K562 (cell line): ENCODE measurements around the gene CD82. TPM values are rescaled to one million over a fixed set of nuclear protein-coding genes. Genes with fewer than 3 reads are reported as not detected.

Experiments
- ATAC-seq: fragments of 200-7000 bp; cut with Tn5 transposase; 3 replicates; pipeline ENCODE4 v1.9.1; 2020; ENCODE audit warnings: moderate library complexity
- BruUV-seq: library from RNA; stranded (reverse); fragments of 400-500 nt; replicated peaks from 2 replicates; lab custom pipeline; 2021; lab: Mats Ljungman, UMichigan
- CTCF ChIA-PET: fragments of 300-600 bp; formaldehyde crosslinking; extraction: SDS; loops from one replicate; lab custom pipeline; 2021; ENCODE audit warnings: low intra/inter-chr PET ratio; lab: Yijun Ruan, JAX
- POLR2A ChIA-PET: fragments of 300-600, 350-650 bp; sonication (Branson Sonifier 250); formaldehyde crosslinking; extraction: SDS; loops from one replicate; lab custom pipeline; 2021; ENCODE audit warnings: antibody characterized with exemption, inconsistent platforms; lab: Yijun Ruan, JAX
- DNase-seq, 4 experiments: peaks; one replicate each; pipeline versions ENCODE4 v3.0.0 to v3.0.0-alpha.2; 2011 to 2018; ENCODE audit warnings: low spot score in 3 of 4, mixed read lengths in 3 of 4; ENCODE audit errors: extremely low read depth in 1 of 4
- FAIRE-seq: peaks from 2 replicates; lab custom pipeline; 2011; peaks lifted over from hg19 to GRCh38; lab: Jason Lieb, UNC
- H2AFZ ChIP-seq: 2 replicates; pipeline ENCODE4 v1.6.0; 2011; ENCODE audit warnings: low read depth, low read length, control low read depth, inconsistent platforms
- H3K27ac ChIP-seq: fragments of 200-600 bp; 3 replicates; pipeline ENCODE4 v1.8.0; 2011; ENCODE audit warnings: low read depth, mild to moderate bottlenecking, control low read depth, inconsistent platforms, low read length, moderate library complexity, mixed read lengths; ENCODE audit errors: extremely low read depth
- H3K27me3 ChIP-seq, 2 experiments: fragments of 300-600 bp in 1 of 2; 2 replicates in 1 of 2; 3 replicates in 1 of 2; pipeline versions ENCODE4 v1.6.0 to v1.8.0; 2011; ENCODE audit warnings: inconsistent platforms in 2 of 2, low read length in 2 of 2, mild to moderate bottlenecking in 1 of 2, mixed read lengths in 1 of 2, moderate library complexity in 1 of 2; ENCODE audit not compliant: control insufficient read depth in 2 of 2, insufficient read depth in 2 of 2
- H3K36me3 ChIP-seq: fragments of 300-600 bp; 3 replicates; pipeline ENCODE4 v1.8.0; 2011; ENCODE audit warnings: mild to moderate bottlenecking, low read length, inconsistent platforms; ENCODE audit not compliant: control insufficient read depth, insufficient read depth
- H3K4me1 ChIP-seq, 2 experiments: fragments of 200-600 bp in 1 of 2; replicated peaks in 1 of 2; 2 replicates in 1 of 2; 3 replicates in 1 of 2; pipeline versions ENCODE4 v1.5.1 to v1.8.0; 2011; ENCODE audit warnings: inconsistent platforms in 2 of 2, low read length in 2 of 2, mild to moderate bottlenecking in 1 of 2, mixed read lengths in 1 of 2, moderate library complexity in 1 of 2; ENCODE audit not compliant: control insufficient read depth in 2 of 2, insufficient read depth in 2 of 2
- H3K4me2 ChIP-seq: 2 replicates; pipeline ENCODE4 v1.6.1; 2011; ENCODE audit warnings: low read length, control low read depth, inconsistent platforms, mixed read lengths; ENCODE audit not compliant: insufficient read depth
- H3K4me3 ChIP-seq: fragments of 200-600 bp; sonication (generic), shearing (Covaris generic); 2 replicates; pipeline ENCODE4 v1.5.1; 2016; ENCODE audit warnings: control low read depth, inconsistent platforms
- H3K79me2 ChIP-seq: fragments of 200-600 bp; 3 replicates; pipeline ENCODE4 v1.8.0; 2011; ENCODE audit warnings: low read length, inconsistent platforms; ENCODE audit not compliant: control insufficient read depth, insufficient read depth
- H3K9ac ChIP-seq, 2 experiments: 2 replicates each; pipeline versions ENCODE4 v1.6.0 to v1.6.1; 2011; ENCODE audit warnings: low read depth in 2 of 2, low read length in 2 of 2, control low read depth in 1 of 2, inconsistent platforms in 1 of 2, mild to moderate bottlenecking in 1 of 2, mixed read lengths in 1 of 2; ENCODE audit not compliant: insufficient read depth in 1 of 2
- H3K9me1 ChIP-seq: one replicate; pipeline ENCODE4 v1.6.0; 2011; ENCODE audit warnings: inconsistent platforms, mild to moderate bottlenecking, low read length, moderate library complexity; ENCODE audit not compliant: control insufficient read depth, insufficient read depth
- H3K9me3 ChIP-seq: replicated peaks from 2 replicates; pipeline ENCODE4 v1.5.1; 2011; ENCODE audit warnings: low read depth, low read length, inconsistent platforms; ENCODE audit not compliant: control insufficient read depth, insufficient read depth
- H4K20me1 ChIP-seq: replicated peaks from 2 replicates; pipeline ENCODE4 v1.6.1; 2011; ENCODE audit warnings: low read length, inconsistent platforms, mixed read lengths; ENCODE audit not compliant: control insufficient read depth, insufficient read depth
- BCOR ChIP-seq: fragments of 450-650 bp; IDR thresholded peaks from 2 replicates; pipeline ENCODE4 v1.6.1; 2016
- CTBP1 ChIP-seq: fragments of 450-650 bp; IDR thresholded peaks from 2 replicates; pipeline ENCODE4 v1.6.1; 2016; ENCODE audit warnings: borderline replicate concordance
- ETS2 ChIP-seq: IDR thresholded peaks from 2 replicates; pipeline ENCODE4 v1.6.1; 2016; ENCODE audit warnings: borderline replicate concordance, missing genetic modification characterization, mild to moderate bottlenecking, moderate library complexity, missing compliant biosample characterization; ENCODE audit not compliant: poor library complexity, severe bottlenecking
- PREB ChIP-seq: sonication (generic); formaldehyde crosslinking; IDR thresholded peaks from 2 replicates; pipeline ENCODE4 v1.8.1; 2023; ENCODE audit warnings: mild to moderate bottlenecking, missing genetic modification reagents
- PURB ChIP-seq: sonication (generic); formaldehyde crosslinking; IDR thresholded peaks from 2 replicates; pipeline ENCODE4 v1.9.0; 2021; ENCODE audit warnings: low read depth, mild to moderate bottlenecking, missing genetic modification reagents
- RAD51 ChIP-seq: fragments of 450-650 bp; IDR thresholded peaks from 2 replicates; pipeline ENCODE4 v1.7.1; 2016; ENCODE audit warnings: low read depth, mild to moderate bottlenecking, borderline replicate concordance
- RBM22 ChIP-seq: fragments of 200-400 bp; formaldehyde crosslinking; IDR thresholded peaks from 2 replicates; pipeline ENCODE4 v1.6.1; 2018; ENCODE audit warnings: low read length, low read depth; ENCODE audit not compliant: poor library complexity, severe bottlenecking
- RBM25 ChIP-seq: fragments of 200-400 bp; formaldehyde crosslinking; IDR thresholded peaks from 2 replicates; pipeline ENCODE4 v1.6.1; 2018; ENCODE audit warnings: low read length, low read depth, moderate library complexity; ENCODE audit not compliant: severe bottlenecking
- RFX1 ChIP-seq: fragments of 450-650 bp; IDR thresholded peaks from 2 replicates; pipeline ENCODE4 v1.6.1; 2016; ENCODE audit warnings: mild to moderate bottlenecking, moderate library complexity
- SAFB ChIP-seq: fragments of 200-400 bp; formaldehyde crosslinking; IDR thresholded peaks from 2 replicates; pipeline ENCODE4 v1.6.1; 2017; ENCODE audit warnings: low read depth, low read length, borderline replicate concordance
- SP1 ChIP-seq: sonication (generic); formaldehyde crosslinking; IDR thresholded peaks from 2 replicates; pipeline ENCODE4 v1.8.1; 2022; ENCODE audit warnings: mild to moderate bottlenecking, missing genetic modification reagents
- THRAP3 ChIP-seq: fragments of 450-650 bp; IDR thresholded peaks from 2 replicates; pipeline ENCODE4 v1.6.1; 2016; ENCODE audit warnings: mild to moderate bottlenecking, inconsistent platforms, borderline replicate concordance
- TOE1 ChIP-seq, 2 experiments: fragments of 450-650 bp in 1 of 2; sonication (generic) in 1 of 2; formaldehyde crosslinking in 1 of 2; IDR thresholded peaks; 2 replicates each; pipeline versions ENCODE4 v1.7.1 to v1.8.0; 2016 to 2022; ENCODE audit warnings: borderline replicate concordance in 2 of 2, mild to moderate bottlenecking in 2 of 2, antibody characterized with exemption in 1 of 2, inconsistent platforms in 1 of 2, low read depth in 1 of 2, missing genetic modification reagents in 1 of 2, moderate library complexity in 1 of 2
- ZKSCAN8 ChIP-seq: fragments of 200-800 bp; sonication (Bioruptor generic); IDR thresholded peaks from 2 replicates; pipeline ENCODE4 v1.6.1; 2016; ENCODE audit warnings: missing genetic modification characterization, missing compliant biosample characterization
- ZNF586 ChIP-seq: fragments of 450-650 bp; formaldehyde crosslinking; conservative IDR thresholded peaks from 2 replicates; pipeline ENCODE4 v1.4.0; 2020; ENCODE audit warnings: mild to moderate bottlenecking, moderate library complexity
- WGBS: fragments of 100-300 bp; shearing (Covaris generic); methylation state at CpG from one replicate; pipeline ENCODE4 v1.1.6; 2016; ENCODE audit warnings: low coverage, mixed read lengths; ENCODE audit not compliant: insufficient coverage; ENCODE audit errors: missing lambda C conversion rate; 5-methylcytosine and 5-hydroxymethylcytosine counted together
- in situ Hi-C: fragments of 300-500 bp; cut with MboI; formaldehyde crosslinking; loops from 4 replicates; pipeline ENCODE4 v1.15.0; 2018; ENCODE audit warnings: inconsistent platforms, mixed read lengths
- intact Hi-C: fragments of 100-400 bp; cut with micrococcal nuclease; formaldehyde crosslinking; loops from 2 replicates; pipeline ENCODE4 v1.14.2; 2022
- polyA plus RNA-seq, 8 experiments: library from polyadenylated mRNA; depleted of rRNA in 4 of 8; stranded (reverse) in 5 of 8; unstranded in 3 of 8; fragments of >200 nt; fragmentation: Nextera tagmentation in 2 of 8; fragmentation: Illumina TruSeq in 1 of 8; extraction: Ambion mirVana in 2 of 8; extraction: Trizol in 1 of 8; gene quantifications; 2 replicates each; pipeline versions ENCODE4 v1.2.1 to v1.2.3, GENCODE V29; 2011 to 2014; ENCODE audit warnings: inconsistent platforms in 1 of 8, missing spikeins in 1 of 8
- total RNA-seq, 7 experiments: library from RNA; depleted of rRNA in 6 of 7; stranded (reverse); fragments of >200 nt in 6 of 7; fragmentation: Illumina TruSeq in 2 of 7; extraction: Trizol in 2 of 7; gene quantifications; 2 replicates each; pipeline versions ENCODE4 v1.2.1 to v1.2.3, GENCODE V29; 2011 to 2021; ENCODE audit warnings: low replicate concordance in 1 of 7

Gene CD82
- total and polyA plus RNA-seq, 9 of the 15 experiments (the other 6 are each of a cell fraction or from before 2014, with no cell fraction given): 0.27 to 9.4 (median 3.0) TPM

- H3K9me3 ChIP-seq: no peaks in the 10 kb centered on the region
- no TSS peak for BruUV-seq
- H3K79me2 ChIP-seq: no peaks in the 10 kb centered on the region
- peak overlapping the region; percentile 74 to 84; a peak in 3 of 4 replicates for H3K9ac ChIP-seq
- in situ Hi-C loops (loop anchor here (10.0 kb wide), 1 partner anchor 397 kb away; no protein-coding TSS in a partner anchor), intact Hi-C loops (no loop called here)
- DNase-seq: no peak
- no peak overlapping the region for H3K4me3 ChIP-seq
- H4K20me1 ChIP-seq: no peaks in the 10 kb centered on the region
- no peaks in the 10 kb centered on the region for H3K9me1 ChIP-seq
- no peak for FAIRE-seq
- ATAC-seq: no peak
- peaks cover 55 to 59% of the 10 kb centered on the region in 2 experiments for H3K4me1 ChIP-seq
- H3K27ac ChIP-seq: peak overlapping the region; percentile 93
- 0 out of 2 replicates have a peak, but pooled peaks have one; percentile 29 for TF ChIP-seq RFX1
- peak; percentile 86 for TF ChIP-seq RBM25
- 0 out of 2 replicates have a peak, but pooled peaks have one; percentile 38 for TF ChIP-seq BCOR
- 0 out of 2 replicates have a peak, but pooled peaks have one; percentile 40 for TF ChIP-seq SP1 (CRISPR knock-in tag)
- no peak for TF ChIP-seq THRAP3
- POLR2A ChIA-PET: interaction anchor here (0.8 kb wide), 1 partner anchor 8 kb away, joined by 3 read pairs; no protein-coding TSS in a partner anchor
- peak overlapping the region; percentile 90 for H2AFZ ChIP-seq
- peak overlapping the region; percentile 77 for H3K4me2 ChIP-seq
- 49% methylated on average over 8 of the region's 8 CpGs for WGBS
- H3K36me3 ChIP-seq: no peaks in the 10 kb centered on the region; the same call in 2 of the 3 replicates
- H3K27me3 ChIP-seq: no peaks in the 10 kb centered on the region
- CTCF ChIA-PET: interaction anchor here (0.5 kb wide), 1 partner anchor 90 kb away, joined by 3 read pairs; no protein-coding TSS in a partner anchor
Measured at GRCh38 chr11:44531636-44532035, 33.8 kb upstream of the CD82 start.

GRCh38 chr11:44532809-44533208 lies 32.7 kb upstream of the CD82 start:
- Histone ChIP-seq H3K27me3 (no peaks in the 10 kb centered on the region), H4K20me1 (no peaks in the 10 kb centered on the region), H3K9me3 (no peaks in the 10 kb centered on the region), H2AFZ (0 out of 2 replicates have a peak overlapping the region, but pooled peaks have one; percentile 16), H3K4me1 (peaks cover 56 to 62% of the 10 kb centered on the region in 2 experiments), H3K36me3 (no peaks in the 10 kb centered on the region; the same call in 2 of the 3 replicates), H3K4me3 (no peak overlapping the region), H3K27ac (no peak overlapping the region), H3K9ac (no peak overlapping the region)
- in situ Hi-C loops: loop anchor here (10.0 kb wide), 1 partner anchor 398 kb away; no protein-coding TSS in a partner anchor
- FAIRE-seq (no peak), ATAC-seq (no peak)
- CTCF ChIA-PET: no interaction called here
- WGBS: 51% methylated on average over 4 of the region's 4 CpGs
- no TSS peak for BruUV-seq
- TF ChIP-seq PREB (CRISPR knock-in tag) (no peak), ETS2 (tag) (no peak), PURB (CRISPR knock-in tag) (no peak), CTBP1 (no peak), ZKSCAN8 (CRISPR knock-in tag) (no peak), SAFB (no peak), TOE1 (IDR thresholded peaks at IDR 0.05; ENCODE audit: borderline replicate concordance) (no peak), TOE1 (CRISPR knock-in tag; IDR thresholded peaks at IDR 0.05; ENCODE audit: borderline replicate concordance, low read depth) (no peak), RBM22 (no peak), RAD51 (no peak), ZNF586 (CRISPR knock-in tag) (no peak)
- TF ChIP-seq, all 486 proteins: peak for 0
- H3K79me2 ChIP-seq: no peaks in the 10 kb centered on the region
- DNase-seq: no peak
- no peaks in the 10 kb centered on the region for H3K9me1 ChIP-seq
- POLR2A ChIA-PET: interaction anchor here (1.2 kb wide), 1 partner anchor 429 kb away, joined by 3 read pairs; no protein-coding TSS in a partner anchor
- H3K4me2 ChIP-seq: no peak overlapping the region
- intact Hi-C loops: no loop called here
